ENCODE data around the gene VSX1.

Gene VSX1

GRCh38 chr20:25037288-25038102 is 44.4 kb downstream of the VSX1 start:
- DNase-seq, result peak; percentile 46

GRCh38 chr20:25036331-25036936 is 45.5 kb downstream of the VSX1 start:
- DNase-seq, result no peak

GRCh38 chr20:25035921-25036320 is 46.0 kb downstream of the VSX1 start:
- no peak for DNase-seq

- no peak for DNase-seq
These were observed 48.0 kb downstream of the VSX1 start for GRCh38 chr20:25033924-25034300.

GRCh38 chr20:25033265-25033923 is 48.5 kb downstream of the VSX1 start:
- DNase-seq, result peak; percentile 88

- no peak for DNase-seq
These were observed 49.3 kb downstream of the VSX1 start for GRCh38 chr20:25032478-25033264.

- DNase-seq, result no peak
These were observed 49.9 kb downstream of the VSX1 start for GRCh38 chr20:25032065-25032477.

- DNase-seq, result no peak
These were observed 50.7 kb downstream of the VSX1 start for GRCh38 chr20:25031241-25031640.

GRCh38 chr20:25030649-25031207 is 51.2 kb downstream of the VSX1 start:
- no peak for DNase-seq

GRCh38 chr20:25030007-25030648 is 51.8 kb downstream of the VSX1 start:
- DNase-seq, result no peak

GRCh38 chr20:25025986-25026605 is 55.8 kb downstream of the VSX1 start:
- DNase-seq, result no peak

All from NCI-H2171 (cell line).